Upper lobe of left lung (tissue), 4 donors: ENCODE results near the gene PLCH2.

Source experiments
- CTCF ChIP-seq, 6 experiments: fragments of 450-650 bp in 4 of 6; fragments of 200-600 bp in 2 of 6; sonication (generic) in 2 of 6; IDR thresholded peaks; one replicate each; pipeline ENCODE4 v1.5.1; 2016 to 2019; ENCODE audit warnings: antibody characterized with exemption in 6 of 6
- EP300 ChIP-seq, 4 donors: sonication (generic); formaldehyde crosslinking; IDR thresholded peaks; one replicate each; pipeline ENCODE4 v1.5.1; 2017; ENCODE audit warnings: antibody characterized with exemption in 4 of 4, control low read depth in 2 of 4
- POLR2A ChIP-seq, 4 donors: fragments of 450-650 bp; IDR thresholded peaks; one replicate each; pipeline ENCODE4 v1.5.1; 2016 to 2017; ENCODE audit warnings: antibody characterized with exemption in 4 of 4, mild to moderate bottlenecking in 2 of 4
- POLR2AphosphoS5 ChIP-seq, 2 donors: sonication (generic); formaldehyde crosslinking; IDR thresholded peaks; one replicate each; pipeline ENCODE4 v1.5.1; 2017; ENCODE audit warnings: antibody characterized with exemption in 2 of 2

GRCh38 chr1:2535981-2536380 lies 59.9 kb downstream of the PLCH2 start:
- TF ChIP-seq CTCF (IDR thresholded peaks at IDR 0.05) (no peak), EP300 (IDR thresholded peaks at IDR 0.05) (no peak), POLR2A (IDR thresholded peaks at IDR 0.05) (no peak), POLR2AphosphoS5 (IDR thresholded peaks at IDR 0.05) (no peak)
